Kidney (tissue), 14 donors: ENCODE results near the gene CNTFR. TPM values are rescaled to one million over a fixed set of nuclear protein-coding genes. Genes with fewer than 3 reads are reported as not detected.
A peak's percentile ranks its signal among the peaks of the same experiment; 100 is the strongest.

Experiments used
- DNase-seq, 5 donors: peaks; one replicate each; pipeline ENCODE4 v3.0.0-alpha.2; 2013 to 2020
- FAIRE-seq: peaks from 2 replicates; lab custom pipeline; 2012; peaks lifted over from hg19 to GRCh38; lab: Jason Lieb, UNC
- H3K27ac ChIP-seq, 2 donors: one replicate each; pipeline ENCODE4 v1.7.0; 2013; ENCODE audit warnings: low read depth in 2 of 2, low read length in 2 of 2, inconsistent platforms in 1 of 2
- H3K27me3 ChIP-seq: one replicate; pipeline ENCODE4 v1.7.1; 2013; ENCODE audit warnings: low read length, inconsistent platforms; ENCODE audit not compliant: control insufficient read depth, insufficient read depth
- H3K36me3 ChIP-seq, 3 donors: one replicate each; pipeline versions ENCODE4 v1.7.0 to v1.7.1; 2013; ENCODE audit warnings: low read length in 3 of 3, control low read depth in 1 of 3, inconsistent platforms in 1 of 3; ENCODE audit not compliant: insufficient read depth in 3 of 3, control insufficient read depth in 2 of 3
- H3K4me1 ChIP-seq, 3 donors: one replicate each; pipeline versions ENCODE4 v1.7.0 to v1.7.1; 2013; ENCODE audit warnings: low read length in 3 of 3, inconsistent platforms in 1 of 3, low read depth in 1 of 3; ENCODE audit not compliant: control insufficient read depth in 2 of 3, insufficient read depth in 2 of 3
- H3K4me3 ChIP-seq, 3 donors: one replicate each; pipeline versions ENCODE4 v1.7.0 to v1.8.1; 2013; ENCODE audit warnings: low read length in 3 of 3, control low read depth in 1 of 3, inconsistent platforms in 1 of 3
- H3K9ac ChIP-seq, 3 donors: one replicate each; pipeline versions ENCODE4 v1.7.0 to v1.7.1; 2013; ENCODE audit warnings: low read length in 3 of 3, control low read depth in 1 of 3, inconsistent platforms in 1 of 3
- H3K9me3 ChIP-seq, 3 donors: one replicate each; pipeline versions ENCODE4 v1.7.0 to v1.7.1; 2013; ENCODE audit warnings: low read length in 3 of 3, control low read depth in 1 of 3, inconsistent platforms in 1 of 3; ENCODE audit not compliant: control insufficient read depth in 2 of 3, insufficient read depth in 1 of 3
- intact Hi-C: fragments of 100-400 bp; cut with DNase I; formaldehyde crosslinking; loops from one replicate; pipeline ENCODE4 v1.11.1; 2022
- polyA plus RNA-seq: library from polyadenylated mRNA; stranded (reverse); fragments of 350-450 nt; fragmentation: Illumina TruSeq; extraction: RNeasy Lipid Tissue Mini Kit (QIAGEN cat#74804); gene quantifications from one replicate; pipeline ENCODE4 v1.2.3, GENCODE V29; 2014; ENCODE audit warnings: low read depth, low replicate concordance; ENCODE audit not compliant: insufficient read depth
- total RNA-seq: library from RNA; stranded (reverse); fragmentation: NEBNext Ultra II Directional; extraction: Animal tissue kit (Norgen Biotek cat#: 25700); gene quantifications from one replicate; pipeline ENCODE4 v1.2.1, GENCODE V29; 2021
- TF ChIP-seq, protein P1 (sequence below): IDR thresholded peaks from 3 replicates; pipeline ENCODE4 v1.5.1; 2012; ENCODE audit warnings: mild to moderate bottlenecking, moderate library complexity, borderline replicate concordance; ENCODE audit not compliant: insufficient read depth; ENCODE audit errors: extremely low read depth
- donor health status: control.
- donor health status: control.
- donor health status: control.
- donor health status: control.
- donor health status: control.
- donor health status: DM: yes; HTN: yes; CAD: no.
- donor health status: Normal renal cell carcinoma (clear cell type).

Gene CNTFR
- total and polyA plus RNA-seq, 2 donors from 2014 or later, result 1.7 to 3.7 TPM

DNA sequence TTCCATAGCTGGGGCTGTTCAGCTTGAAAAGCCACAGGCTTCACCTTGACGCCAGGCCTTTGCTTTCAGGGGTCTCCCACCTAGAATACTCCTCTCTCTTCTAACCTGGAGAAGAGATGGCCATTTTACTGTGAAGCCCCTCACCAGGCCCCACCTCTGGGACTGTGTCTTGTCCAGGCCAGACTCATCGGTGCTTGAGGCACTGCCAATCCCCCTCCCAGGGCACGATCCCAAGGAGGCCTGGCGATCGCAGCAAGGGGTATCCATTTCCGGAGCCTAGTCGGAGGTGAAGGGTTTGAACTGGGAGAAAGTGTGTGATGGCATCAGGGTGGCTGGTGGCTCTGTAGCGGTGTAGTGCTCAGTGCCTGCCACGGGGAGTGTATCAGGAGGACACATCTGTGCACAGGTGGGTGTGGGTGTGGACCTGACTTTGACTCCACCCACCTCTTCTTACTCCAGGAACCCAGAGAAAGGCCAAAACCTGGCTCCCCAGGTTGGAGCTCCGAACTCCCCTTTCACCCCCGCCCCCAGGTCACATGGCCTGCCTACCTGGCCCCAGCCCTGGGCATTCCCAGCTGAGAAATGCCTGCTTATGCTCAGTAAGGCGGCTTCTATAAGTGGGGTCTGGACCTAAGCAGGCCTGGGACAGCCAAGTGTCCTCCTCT, 39.4 kb downstream of the CNTFR start:
- TF ChIP-seq, protein P1, sequence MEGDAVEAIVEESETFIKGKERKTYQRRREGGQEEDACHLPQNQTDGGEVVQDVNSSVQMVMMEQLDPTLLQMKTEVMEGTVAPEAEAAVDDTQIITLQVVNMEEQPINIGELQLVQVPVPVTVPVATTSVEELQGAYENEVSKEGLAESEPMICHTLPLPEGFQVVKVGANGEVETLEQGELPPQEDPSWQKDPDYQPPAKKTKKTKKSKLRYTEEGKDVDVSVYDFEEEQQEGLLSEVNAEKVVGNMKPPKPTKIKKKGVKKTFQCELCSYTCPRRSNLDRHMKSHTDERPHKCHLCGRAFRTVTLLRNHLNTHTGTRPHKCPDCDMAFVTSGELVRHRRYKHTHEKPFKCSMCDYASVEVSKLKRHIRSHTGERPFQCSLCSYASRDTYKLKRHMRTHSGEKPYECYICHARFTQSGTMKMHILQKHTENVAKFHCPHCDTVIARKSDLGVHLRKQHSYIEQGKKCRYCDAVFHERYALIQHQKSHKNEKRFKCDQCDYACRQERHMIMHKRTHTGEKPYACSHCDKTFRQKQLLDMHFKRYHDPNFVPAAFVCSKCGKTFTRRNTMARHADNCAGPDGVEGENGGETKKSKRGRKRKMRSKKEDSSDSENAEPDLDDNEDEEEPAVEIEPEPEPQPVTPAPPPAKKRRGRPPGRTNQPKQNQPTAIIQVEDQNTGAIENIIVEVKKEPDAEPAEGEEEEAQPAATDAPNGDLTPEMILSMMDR, result no peak
- H3K9ac ChIP-seq, result no peak overlapping the region
- intact Hi-C loops, result no loop called here
- no peaks in the 10 kb centered on the region for H3K36me3 ChIP-seq
- DNase-seq (peak in 1 of 5 donors; percentile 35), FAIRE-seq (no peak)
- H3K4me1 ChIP-seq, result peaks cover 3 to 6% (median 5%) of the 10 kb centered on the region in 3 donors
- H3K27ac ChIP-seq, result no peak overlapping the region
- no peak overlapping the region for H3K4me3 ChIP-seq
- H3K27me3 ChIP-seq, result no peaks in the 10 kb centered on the region
- no peaks in the 10 kb centered on the region for H3K9me3 ChIP-seq

DNA sequence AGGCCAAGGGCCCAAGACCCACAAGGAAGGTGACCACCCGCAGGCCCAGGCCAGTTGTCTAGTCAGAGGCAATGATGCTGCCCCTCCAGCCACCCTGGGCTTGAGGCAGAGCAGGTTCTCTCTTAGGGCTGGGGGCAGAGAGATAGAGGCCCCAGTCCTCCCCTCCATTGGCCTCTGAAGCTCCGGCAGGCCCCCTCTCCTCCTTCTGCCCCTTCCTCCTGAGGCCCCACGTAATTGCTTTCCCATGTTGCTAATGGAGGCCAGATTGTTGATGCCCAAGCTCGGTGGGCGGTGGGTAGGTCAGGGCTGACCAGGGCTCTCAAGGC, 40.2 kb downstream of the CNTFR start:
- no peak for FAIRE-seq

DNA sequence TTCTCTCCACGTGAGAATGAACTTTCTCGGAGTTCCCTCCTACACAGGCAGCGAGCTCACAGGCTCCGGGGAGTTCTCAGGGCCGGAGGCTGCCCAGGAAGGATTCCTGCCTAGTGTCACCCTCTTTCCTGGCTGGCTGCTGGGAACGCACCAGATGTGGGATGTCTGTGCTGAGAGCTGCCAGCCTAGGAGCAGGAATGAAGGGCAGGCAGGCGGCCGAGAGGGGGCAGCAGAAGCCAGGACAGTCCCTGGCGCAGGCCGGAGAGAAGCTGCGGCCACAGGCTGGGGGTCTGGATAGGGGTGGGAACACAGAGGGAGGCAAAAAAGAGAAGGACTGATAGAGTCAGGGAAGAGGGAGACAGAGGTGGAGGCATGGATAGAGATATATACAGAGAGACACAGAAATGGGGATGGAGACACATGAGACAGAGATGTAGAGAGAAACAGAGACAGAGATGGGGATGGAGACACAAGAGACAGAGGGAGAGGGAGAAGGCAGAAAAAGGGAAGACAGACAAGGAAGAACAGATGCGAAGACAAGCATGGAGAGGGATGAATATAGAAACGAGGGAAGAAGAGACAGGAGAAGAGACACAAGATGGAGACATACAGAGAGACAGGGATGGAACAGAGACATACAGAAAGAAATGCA, 41.4 kb downstream of the CNTFR start:
- Histone ChIP-seq H3K27ac (no peak overlapping the region), H3K4me1 (no peaks in the 10 kb centered on the region), H3K27me3 (no peaks in the 10 kb centered on the region), H3K9me3 (no peaks in the 10 kb centered on the region), H3K9ac (no peak overlapping the region), H3K4me3 (no peak overlapping the region), H3K36me3 (no peaks in the 10 kb centered on the region)
- TF ChIP-seq, protein P1, result peak; percentile 89
- intact Hi-C loops, result loop anchor here (5.0 kb wide), 1 partner anchor 44 kb away; no protein-coding TSS in a partner anchor
- DNase-seq (peak; percentile 84 to 92 (median 90)), FAIRE-seq (no peak)

More for the DNA sequence above, 40.2 kb downstream of the CNTFR start:
- Histone ChIP-seq H3K4me3 (no peak overlapping the region), H3K27me3 (no peaks in the 10 kb centered on the region), H3K36me3 (no peaks in the 10 kb centered on the region), H3K4me1 (no peaks in the 10 kb centered on the region), H3K9ac (no peak overlapping the region), H3K27ac (no peak overlapping the region), H3K9me3 (no peaks in the 10 kb centered on the region)
- intact Hi-C loops, result loop anchor here (5.0 kb wide), 1 partner anchor 43 kb away; no protein-coding TSS in a partner anchor
- TF ChIP-seq, protein P1, result no peak
- no peak for DNase-seq
